Activated T-helper 2 cell treated with anti-CD3 and anti-CD28 coated beads, Interferon-gamma antibody, Interleukin-2, Interleukin-4, amounts not matched to agents 10 μg/mL and 5 μg/mL and 100 μg/mL, durations not matched to agents 14 hours and 24 hours and 36 hours (primary cell): ENCODE measurements around the gene MMP12. TPM values are rescaled to one million over a fixed set of nuclear protein-coding genes. Genes with fewer than 3 reads are reported as not detected.
"Not testable (repeated sequence)": the region's sequence is repeated elsewhere in the genome, so short reads cannot be mapped to it uniquely, and the experiment has no call there.

Experiments
- DNase-seq: peaks from one replicate; pipeline ENCODE4 v3.0.0; 2021; ENCODE audit warnings: low spot score
- H3K27ac Mint-ChIP-seq: one replicate; pipeline ENCODE4 v1.8.0; 2021; ENCODE audit warnings: mixed read lengths
- H3K27me3 Mint-ChIP-seq: one replicate; pipeline ENCODE4 v1.8.0; 2021; ENCODE audit warnings: low read depth, mixed read lengths
- H3K36me3 Mint-ChIP-seq: one replicate; pipeline ENCODE4 v1.8.0; 2021; ENCODE audit warnings: low read depth, mixed read lengths
- H3K4me1 Mint-ChIP-seq: one replicate; pipeline ENCODE4 v1.8.0; 2021; ENCODE audit warnings: low read depth, mixed read lengths
- H3K4me3 Mint-ChIP-seq: one replicate; pipeline ENCODE4 v1.8.0; 2021; ENCODE audit warnings: low read depth, mild to moderate bottlenecking, moderate library complexity, mixed read lengths
- H3K9me3 Mint-ChIP-seq: one replicate; pipeline ENCODE4 v1.8.0; 2021; ENCODE audit warnings: mixed read lengths
- intact Hi-C: fragments of 100-400 bp; cut with micrococcal nuclease; formaldehyde crosslinking; loops from one replicate; pipeline ENCODE4 v1.15.1; 2023
- total RNA-seq: library from RNA; stranded (reverse); gene quantifications from 2 replicates; pipeline ENCODE4 v1.2.3, GENCODE V29; 2022

The MMP12 gene
- total RNA-seq, 1 donor from 2014 or later = not detected

GRCh38 chr11:102882389-102883024 lies 7.7 kb upstream of the MMP12 start:
- Mint-ChIP-seq H3K27ac (peak overlapping the region; percentile 10), H3K36me3 (no peaks in the 10 kb centered on the region), H3K4me1 (peaks cover 4% of the 10 kb centered on the region), H3K9me3 (no peaks in the 10 kb centered on the region), H3K27me3 (no peaks in the 10 kb centered on the region), H3K4me3 (no peak overlapping the region)
- no peak for DNase-seq
- intact Hi-C loops = no loop called here

- Mint-ChIP-seq H3K9me3 (no peaks in the 10 kb centered on the region), H3K36me3 (no peaks in the 10 kb centered on the region), H3K27ac (no peak overlapping the region), H3K27me3 (no peaks in the 10 kb centered on the region), H3K4me3 (no peak overlapping the region), H3K4me1 (peaks cover 4% of the 10 kb centered on the region)
- intact Hi-C loops = no loop called here
- DNase-seq = no peak
Measured at GRCh38 chr11:102879801-102880200, 5.0 kb upstream of the MMP12 start.

GRCh38 chr11:102878595-102878994 lies 3.8 kb upstream of the MMP12 start:
- Mint-ChIP-seq H3K27ac (no peak overlapping the region), H3K36me3 (no peaks in the 10 kb centered on the region), H3K4me1 (peaks cover 4% of the 10 kb centered on the region), H3K4me3 (no peak overlapping the region), H3K9me3 (no peaks in the 10 kb centered on the region), H3K27me3 (no peaks in the 10 kb centered on the region)
- intact Hi-C loops = no loop called here
- no peak for DNase-seq

- H3K4me3 Mint-ChIP-seq, H3K4me1 Mint-ChIP-seq, H3K27ac Mint-ChIP-seq, H3K27me3 Mint-ChIP-seq, H3K9me3 Mint-ChIP-seq, DNase-seq, intact Hi-C loops, H3K36me3 Mint-ChIP-seq: not testable (repeated sequence)
Measured at GRCh38 chr11:102869354-102869964, 5.3 kb downstream of the MMP12 start.

- H3K27ac Mint-ChIP-seq = no peak overlapping the region
- H3K9me3 Mint-ChIP-seq = no peaks in the 10 kb centered on the region
- H3K4me1 Mint-ChIP-seq = no peaks in the 10 kb centered on the region
- no peak for DNase-seq
- H3K36me3 Mint-ChIP-seq = no peaks in the 10 kb centered on the region
- intact Hi-C loops = no loop called here
- H3K4me3 Mint-ChIP-seq = no peak overlapping the region
- H3K27me3 Mint-ChIP-seq = peaks cover 3% of the 10 kb centered on the region
Measured at GRCh38 chr11:102868339-102868738, 6.4 kb downstream of the MMP12 start.

GRCh38 chr11:102864724-102865123 lies 10.1 kb downstream of the MMP12 start:
- intact Hi-C loops = no loop called here
- no peaks in the 10 kb centered on the region for H3K4me1 Mint-ChIP-seq
- no peaks in the 10 kb centered on the region for H3K36me3 Mint-ChIP-seq
- H3K27ac Mint-ChIP-seq = no peak overlapping the region
- no peaks in the 10 kb centered on the region for H3K9me3 Mint-ChIP-seq
- H3K4me3 Mint-ChIP-seq = no peak overlapping the region
- H3K27me3 Mint-ChIP-seq = peaks cover 3% of the 10 kb centered on the region
- DNase-seq = no peak

GRCh38 chr11:102853956-102854355 lies 20.8 kb downstream of the MMP12 start:
- Mint-ChIP-seq H3K27me3 (peaks cover 2% of the 10 kb centered on the region), H3K4me1 (no peaks in the 10 kb centered on the region), H3K36me3 (no peaks in the 10 kb centered on the region), H3K27ac (no peak overlapping the region), H3K9me3 (no peaks in the 10 kb centered on the region), H3K4me3 (no peak overlapping the region)
- DNase-seq = no peak
- intact Hi-C loops = no loop called here

- H3K9me3 Mint-ChIP-seq = no peaks in the 10 kb centered on the region
- no peak overlapping the region for H3K27ac Mint-ChIP-seq
- H3K27me3 Mint-ChIP-seq = peaks cover 2% of the 10 kb centered on the region
- DNase-seq = no peak
- intact Hi-C loops = no loop called here
- H3K4me1 Mint-ChIP-seq = no peaks in the 10 kb centered on the region
- no peaks in the 10 kb centered on the region for H3K36me3 Mint-ChIP-seq
- H3K4me3 Mint-ChIP-seq = no peak overlapping the region
Measured at GRCh38 chr11:102853055-102853454, 21.7 kb downstream of the MMP12 start.

GRCh38 chr11:102850973-102851745 lies 23.6 kb downstream of the MMP12 start:
- DNase-seq = no peak
- Mint-ChIP-seq H3K36me3 (no peaks in the 10 kb centered on the region), H3K4me1 (no peaks in the 10 kb centered on the region), H3K27me3 (peaks cover 2% of the 10 kb centered on the region), H3K9me3 (no peaks in the 10 kb centered on the region), H3K4me3 (no peak overlapping the region), H3K27ac (no peak overlapping the region)
- intact Hi-C loops = no loop called here

GRCh38 chr11:102849311-102849710 lies 25.5 kb downstream of the MMP12 start:
- Mint-ChIP-seq H3K4me1 (no peaks in the 10 kb centered on the region), H3K27me3 (peaks cover 3% of the 10 kb centered on the region), H3K27ac (no peak overlapping the region), H3K36me3 (no peaks in the 10 kb centered on the region), H3K9me3 (no peaks in the 10 kb centered on the region), H3K4me3 (no peak overlapping the region)
- intact Hi-C loops = no loop called here
- DNase-seq = no peak

- intact Hi-C loops = no loop called here
- Mint-ChIP-seq H3K36me3 (no peaks in the 10 kb centered on the region), H3K9me3 (no peaks in the 10 kb centered on the region), H3K27ac (no peak overlapping the region), H3K4me3 (no peak overlapping the region), H3K4me1 (no peaks in the 10 kb centered on the region), H3K27me3 (peaks cover 2% of the 10 kb centered on the region)
- no peak for DNase-seq
Measured at GRCh38 chr11:102846292-102846691, 28.5 kb downstream of the MMP12 start.

- DNase-seq = no peak
- H3K9me3 Mint-ChIP-seq = no peaks in the 10 kb centered on the region
- no peak within 1 kb of the TSS for H3K4me3 Mint-ChIP-seq
- no peaks in the 10 kb centered on the region for H3K36me3 Mint-ChIP-seq
- no peak within 1 kb of the TSS for H3K27ac Mint-ChIP-seq
- H3K4me1 Mint-ChIP-seq = no peaks in the 10 kb centered on the region
- H3K27me3 Mint-ChIP-seq = peaks cover 2% of the 10 kb centered on the region
- intact Hi-C loops = no loop called here
Measured at GRCh38 chr11:102843489-102843888, 31.3 kb downstream of the MMP12 start, which contains the start of gene MMP3. Gene MMP3 (minus strand): TSS chr11:102843609. CDS start chr11:102843546, 63 bp downstream.

- intact Hi-C loops = no loop called here
- Mint-ChIP-seq H3K4me1 (no peaks in the 10 kb centered on the region), H3K36me3 (no peaks in the 10 kb centered on the region), H3K27me3 (peaks cover 2% of the 10 kb centered on the region), H3K27ac (no peak overlapping the region), H3K4me3 (no peak overlapping the region), H3K9me3 (no peaks in the 10 kb centered on the region)
- DNase-seq = no peak
Measured at GRCh38 chr11:102842930-102843329, 31.9 kb downstream of the MMP12 start.
